GM18517 (cell line): ENCODE data around the gene RBM19.

Source experiments
- ATAC-seq: cut with Tn5 transposase; IDR thresholded peaks from one replicate; pipeline ENCODE4 v1.9.1; 2021; ENCODE audit warnings: mild to moderate bottlenecking, moderate library complexity; ENCODE audit not compliant: unreplicated experiment

Gene RBM19

DNA sequence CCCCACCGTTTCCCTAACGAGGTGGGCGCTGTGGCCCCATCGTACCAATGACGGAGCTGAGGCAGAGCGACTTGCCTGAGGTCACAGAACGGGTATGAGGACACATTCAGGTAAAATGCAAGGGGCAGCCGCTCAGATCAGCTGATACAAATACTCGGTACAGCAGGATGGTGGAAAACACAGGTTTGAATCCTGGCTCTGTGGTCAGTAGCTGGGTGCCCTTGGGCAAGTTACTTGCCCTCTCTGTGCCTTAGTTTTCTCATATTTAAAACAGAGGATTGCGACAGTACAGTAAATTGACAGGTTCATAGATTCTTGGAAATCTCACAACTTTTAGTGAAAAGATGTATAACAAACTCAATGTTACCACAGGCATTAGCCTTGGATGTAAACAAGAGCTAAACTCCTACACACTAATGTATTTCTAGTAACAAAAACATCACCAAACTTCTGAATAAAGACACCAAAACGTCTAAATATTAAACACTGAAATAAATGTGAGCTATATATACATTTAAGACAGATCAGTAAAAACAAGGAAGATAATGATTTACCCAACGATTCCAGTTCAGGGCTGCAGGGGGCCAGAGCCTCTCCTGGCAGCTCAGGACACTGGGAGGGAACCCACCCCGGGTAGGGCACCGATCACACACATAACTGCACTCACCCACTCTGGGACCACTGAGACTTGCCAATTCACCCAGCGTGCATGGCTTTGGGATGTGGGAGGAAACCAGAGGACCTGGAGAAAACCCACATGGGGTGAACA is 128.4 kb downstream of the RBM19 start:
- ATAC-seq = no peak

DNA sequence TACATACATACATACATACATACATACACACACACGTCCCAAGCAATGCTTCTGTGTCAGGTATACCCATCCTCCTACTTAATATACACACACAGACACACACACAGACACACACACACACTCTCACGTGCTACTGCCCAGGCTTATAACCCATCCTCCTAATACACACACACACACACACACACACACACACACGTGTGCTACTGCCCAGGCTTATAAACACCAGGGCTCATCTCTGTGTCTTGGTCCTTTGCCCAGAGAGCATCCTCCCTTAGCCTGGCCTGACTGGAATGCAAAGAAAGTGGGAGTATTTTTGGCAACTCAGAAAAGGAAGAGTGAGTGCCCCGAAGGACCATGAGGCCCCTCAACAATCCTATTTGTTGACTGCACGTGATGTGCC is 129.0 kb downstream of the RBM19 start:
- no peak for ATAC-seq

DNA sequence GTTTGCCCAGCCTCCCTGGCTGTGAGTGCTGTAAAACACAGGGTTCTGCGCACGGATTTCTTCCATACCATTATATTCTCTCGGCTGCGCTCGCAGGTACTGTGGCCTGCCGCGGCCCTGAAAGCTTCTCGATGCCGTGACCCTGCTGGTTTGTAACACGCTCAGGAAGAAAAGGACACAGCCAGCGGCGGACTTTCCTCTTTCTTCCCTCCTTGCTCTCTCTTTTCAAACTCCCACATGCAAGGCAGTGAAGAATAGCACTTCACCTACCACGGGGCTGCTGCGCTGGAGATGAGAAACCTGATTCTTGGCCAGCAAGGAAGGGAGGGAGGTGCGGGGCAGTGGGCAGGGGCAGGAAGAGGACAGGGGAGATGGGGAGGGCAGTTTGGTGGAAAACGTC is 130.2 kb downstream of the RBM19 start:
- ATAC-seq = no peak

DNA sequence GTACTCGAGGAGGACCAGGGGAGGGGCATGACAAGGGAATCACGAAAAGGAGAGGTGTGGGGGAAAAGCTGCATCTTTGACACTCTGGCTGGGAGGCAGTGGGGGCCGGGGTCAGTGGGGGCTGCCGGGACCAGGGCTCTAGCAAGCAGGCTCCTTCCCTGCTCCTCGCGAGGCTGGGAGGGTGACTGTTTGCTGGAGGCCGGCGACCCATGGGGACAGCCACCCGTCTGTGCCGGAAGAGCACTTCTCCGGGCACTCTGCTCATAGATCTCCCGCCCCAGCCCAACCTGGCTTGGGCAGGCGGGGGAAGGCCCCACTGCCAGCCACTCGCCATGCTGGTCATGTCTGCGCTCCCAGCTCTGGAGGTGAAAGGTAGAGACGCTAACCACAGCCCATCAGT is 130.7 kb downstream of the RBM19 start:
- ATAC-seq = no peak

DNA sequence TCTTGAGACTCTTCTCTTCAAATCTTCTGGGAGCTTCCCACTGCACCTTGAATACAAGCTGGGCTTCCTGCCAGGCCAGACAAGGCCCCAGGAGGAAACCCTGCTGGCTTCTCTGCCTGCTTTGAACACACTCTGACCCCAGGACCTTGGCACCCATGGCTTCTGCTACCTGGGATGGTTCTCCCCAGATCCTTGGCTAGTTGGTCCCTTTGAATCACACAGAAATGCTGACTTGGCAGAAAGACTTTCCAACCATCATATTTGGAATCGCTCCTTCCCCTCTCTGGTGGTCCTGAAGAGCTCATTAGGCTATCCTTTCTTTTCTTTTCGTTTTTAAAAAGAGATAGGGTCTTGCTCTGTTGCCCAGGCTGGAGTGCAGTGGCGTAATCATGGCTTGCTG is 132.7 kb downstream of the RBM19 start:
- ATAC-seq = no peak

DNA sequence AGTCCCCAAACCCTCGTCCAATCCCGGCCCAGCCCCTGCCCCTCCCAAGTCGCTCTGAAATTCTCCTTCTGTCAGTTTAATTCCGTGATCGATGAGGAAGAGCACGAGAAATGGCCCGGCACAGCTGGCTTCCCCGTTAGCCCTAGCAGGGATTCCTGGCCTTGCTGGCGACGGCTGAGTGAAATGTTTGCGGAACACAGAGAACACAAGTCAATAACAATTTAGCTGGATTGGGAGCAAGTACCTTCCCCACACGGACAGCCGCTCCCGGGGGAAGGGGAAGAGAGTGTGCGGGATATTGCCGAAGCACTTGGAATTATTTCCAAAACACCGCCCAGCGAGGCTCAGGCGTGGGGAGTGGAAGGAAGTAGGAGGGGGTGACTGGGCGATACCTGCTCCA is 134.6 kb downstream of the RBM19 start:
- no peak for ATAC-seq

DNA sequence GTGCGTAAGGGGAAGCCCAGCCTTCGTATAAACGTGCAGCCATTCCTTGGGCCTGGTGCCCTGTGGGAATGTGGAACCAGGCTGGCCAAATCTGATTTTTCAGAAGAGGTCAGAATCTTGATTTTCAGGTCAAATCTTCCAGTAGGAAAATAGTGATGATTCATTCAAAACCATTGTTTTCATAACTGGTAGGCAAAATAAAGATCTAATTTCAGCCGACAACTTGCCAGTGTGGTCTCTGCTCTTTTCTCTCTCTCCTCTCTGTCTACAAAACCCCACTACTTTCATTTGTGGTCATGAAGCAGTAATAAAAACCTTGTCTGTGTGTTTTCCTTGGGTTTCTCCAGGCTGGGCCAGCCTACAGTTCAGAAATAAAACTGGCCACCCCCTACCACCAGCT is 135.1 kb downstream of the RBM19 start:
- no peak for ATAC-seq

DNA sequence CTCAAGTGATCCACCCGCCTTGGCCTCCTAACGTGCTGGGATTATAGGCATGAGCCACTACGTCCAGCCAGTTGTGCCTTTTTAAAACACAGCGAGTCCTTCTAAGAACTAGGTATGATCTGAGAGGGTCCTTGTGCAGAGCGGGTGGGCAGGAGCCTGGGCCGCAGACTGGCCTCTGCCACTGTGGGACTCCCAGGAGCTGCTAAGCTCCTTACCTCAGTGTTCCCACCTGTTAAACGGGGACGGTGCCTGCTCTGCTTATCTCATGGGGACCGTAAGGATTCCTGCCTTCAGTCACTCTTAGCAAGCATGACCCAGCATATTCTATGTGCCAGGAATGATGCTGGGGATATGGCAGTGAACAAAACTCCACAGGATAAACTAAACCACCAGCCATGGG is 136.9 kb downstream of the RBM19 start:
- no peak for ATAC-seq

DNA sequence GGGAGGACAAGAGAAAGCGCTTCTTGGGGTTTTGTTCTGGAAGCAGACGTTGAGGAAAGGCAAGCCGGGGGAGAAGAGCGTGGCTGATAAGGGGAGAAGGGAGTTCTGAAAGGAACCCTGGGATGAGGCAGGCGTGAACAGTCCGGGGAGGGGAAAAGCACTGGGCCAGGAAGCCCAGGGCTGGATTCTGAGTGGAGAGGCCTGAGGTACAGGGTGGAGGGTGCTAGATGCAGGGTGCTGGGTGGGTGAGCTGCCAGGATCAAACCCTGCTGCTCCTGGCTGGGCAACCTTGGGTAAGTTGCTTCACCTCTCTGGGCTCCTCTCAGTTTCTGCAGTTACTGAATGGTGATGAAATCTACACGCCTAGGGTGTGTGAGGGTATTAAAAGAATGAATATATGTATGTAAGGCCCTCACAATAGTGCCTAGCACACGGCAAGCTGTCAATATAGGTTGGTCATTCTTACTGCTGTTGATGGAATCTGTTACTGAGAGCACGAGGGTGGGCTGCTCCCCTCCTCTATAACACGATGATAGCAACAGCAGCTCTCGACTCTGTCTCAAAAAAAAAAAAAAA is 138.5 kb downstream of the RBM19 start:
- ATAC-seq = no peak

DNA sequence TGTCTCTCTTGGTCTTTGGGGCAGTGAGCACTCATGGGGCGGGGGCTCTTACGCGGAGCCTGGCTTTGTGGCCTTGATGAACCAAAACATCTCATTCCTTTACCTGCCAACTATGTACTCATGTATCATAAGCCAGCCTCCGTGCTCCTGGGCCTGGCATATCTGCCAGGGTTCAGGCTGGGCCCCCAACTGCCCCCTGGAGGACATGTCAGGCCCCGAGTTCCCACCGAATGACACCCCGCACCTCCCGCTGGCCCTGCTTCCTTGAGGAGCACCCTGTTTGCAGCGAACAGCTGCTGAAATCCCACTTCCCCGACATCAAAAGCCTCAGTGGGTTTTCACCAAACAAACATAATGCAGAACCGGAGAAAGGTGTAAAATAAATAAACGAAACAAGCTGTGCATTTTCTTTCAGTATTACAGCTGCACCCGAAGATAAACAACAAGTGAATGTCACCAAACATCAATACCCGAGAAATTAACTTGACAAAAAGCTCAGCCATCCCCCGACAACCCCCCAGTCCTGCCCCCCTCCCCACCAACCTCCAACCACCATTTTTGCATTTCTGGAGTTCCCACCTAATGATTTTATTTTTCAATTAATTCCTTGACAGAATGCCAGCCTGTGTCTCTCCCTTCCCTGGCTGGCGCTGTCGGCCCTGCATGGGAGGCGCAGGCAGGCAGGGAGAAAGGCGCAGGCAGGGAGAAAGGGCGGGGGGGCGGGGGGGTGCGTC is 139.2 kb downstream of the RBM19 start:
- no peak for ATAC-seq

DNA sequence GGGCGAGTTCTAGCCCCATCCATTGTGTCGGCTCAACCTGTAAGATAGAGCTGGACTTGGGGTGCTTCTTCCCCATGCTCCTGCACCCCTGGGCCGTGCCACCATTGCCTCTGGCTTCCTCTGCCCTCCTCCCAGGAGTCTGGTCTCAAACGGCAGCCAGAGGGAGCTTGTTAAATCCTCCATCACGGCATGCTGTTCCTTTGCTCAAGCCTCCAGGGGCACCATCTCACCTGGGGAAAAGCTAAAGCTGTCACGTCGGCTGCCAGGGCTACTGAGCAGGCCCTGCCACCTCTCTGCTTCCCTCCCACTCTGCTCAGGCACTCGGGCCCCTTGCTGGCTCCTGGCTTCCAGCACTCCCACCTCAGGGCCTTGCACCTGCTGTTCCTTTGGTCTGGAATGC is 140.4 kb downstream of the RBM19 start:
- ATAC-seq = no peak

DNA sequence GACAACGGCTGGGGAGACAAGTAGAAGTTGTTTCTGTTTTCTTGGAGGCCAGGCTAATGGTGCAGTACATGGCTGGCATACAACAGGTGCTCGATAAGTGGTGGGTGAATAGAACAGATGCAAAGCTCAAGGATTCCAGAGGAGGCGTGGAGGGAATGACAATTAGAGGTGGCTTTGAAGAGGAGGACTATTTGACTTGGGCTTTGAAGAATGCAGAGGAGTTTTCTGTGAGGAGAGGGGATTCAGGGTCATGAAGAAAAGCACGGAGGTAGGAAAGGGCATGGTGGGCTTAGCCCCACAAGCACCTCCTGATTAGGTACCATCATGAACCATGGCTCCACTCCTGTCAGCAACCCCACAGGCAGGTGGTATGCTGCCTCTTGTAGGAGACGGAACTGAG is 142.3 kb downstream of the RBM19 start:
- no peak for ATAC-seq

DNA sequence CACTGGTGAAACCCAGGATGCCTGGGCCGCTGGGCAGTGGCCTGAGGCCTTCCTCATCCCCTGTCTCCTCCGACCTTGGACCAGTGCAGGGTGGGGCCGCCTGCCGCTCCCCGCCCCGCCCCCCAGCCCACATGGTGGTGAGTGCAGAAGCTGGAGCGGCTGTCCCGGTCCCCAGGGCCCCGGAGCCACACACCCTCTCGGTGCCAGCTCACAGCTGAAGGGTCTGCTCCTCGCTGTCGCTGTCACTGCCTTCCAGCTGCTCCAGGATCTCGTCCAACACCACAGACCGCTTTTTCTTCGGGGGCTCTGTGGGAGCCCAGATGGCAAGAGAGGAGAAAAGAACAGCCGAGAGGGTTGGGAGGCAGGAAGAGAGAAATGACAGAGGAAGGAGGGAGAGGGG is 143.1 kb downstream of the RBM19 start:
- no peak for ATAC-seq

DNA sequence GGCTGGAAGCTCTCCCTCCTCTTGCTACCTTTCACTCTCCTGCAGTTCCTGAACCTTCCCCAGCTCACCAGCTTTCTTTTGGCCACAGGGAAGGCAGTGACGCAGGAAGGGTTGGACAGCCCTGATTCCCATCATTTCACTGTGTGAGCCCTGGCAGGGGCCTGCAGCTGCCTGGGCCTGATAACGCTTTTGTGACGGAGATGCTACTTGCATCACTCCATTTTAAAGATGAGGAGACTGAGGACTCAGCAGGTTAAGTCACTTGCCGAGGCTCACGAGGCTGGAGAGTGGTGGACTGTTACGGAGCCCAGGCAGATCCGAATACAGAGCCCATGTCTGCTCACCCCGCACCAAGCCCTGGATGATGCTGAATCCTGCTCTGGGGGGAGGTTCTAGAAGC is 145.3 kb downstream of the RBM19 start:
- no peak for ATAC-seq

DNA sequence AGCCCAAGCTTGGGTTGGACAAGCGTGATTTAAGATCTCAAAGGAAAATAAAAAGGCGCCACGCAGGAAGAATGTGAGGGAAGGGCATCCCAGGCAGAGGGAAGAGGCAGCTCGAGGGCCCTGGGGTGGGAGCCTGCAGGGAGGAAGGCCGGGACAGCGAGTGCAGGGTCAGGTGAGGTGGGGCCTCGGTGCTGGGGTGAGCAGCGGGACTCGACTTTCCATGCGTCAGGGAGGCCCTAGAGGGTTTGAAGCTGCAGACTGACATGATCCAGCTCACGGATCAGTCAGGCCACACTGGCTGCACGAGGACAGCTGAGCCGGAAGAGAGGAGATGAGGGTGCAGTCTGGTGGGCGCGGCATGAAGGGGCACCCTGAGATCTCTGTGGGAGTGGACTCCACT is 145.8 kb downstream of the RBM19 start:
- ATAC-seq = no peak

DNA sequence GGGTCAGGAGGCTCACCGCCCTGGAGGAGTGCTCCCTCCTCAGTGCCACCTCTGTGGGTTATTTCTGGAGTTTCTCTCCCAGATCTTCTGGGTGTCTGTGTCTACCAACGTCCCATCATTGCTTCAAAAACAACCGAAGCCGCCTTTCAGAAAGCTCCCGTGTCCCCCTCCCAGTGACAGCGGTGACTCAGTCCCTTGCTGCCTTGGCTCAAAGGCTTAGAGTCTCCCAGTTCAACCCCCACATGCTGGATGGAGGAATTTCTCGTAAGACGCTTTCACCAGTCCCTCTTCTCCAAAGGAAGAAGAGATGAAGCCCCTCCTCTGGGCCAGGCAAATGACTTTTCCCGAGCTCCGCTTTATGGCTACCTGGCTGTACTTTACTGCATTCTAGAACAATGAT is 146.6 kb downstream of the RBM19 start:
- no peak for ATAC-seq

DNA sequence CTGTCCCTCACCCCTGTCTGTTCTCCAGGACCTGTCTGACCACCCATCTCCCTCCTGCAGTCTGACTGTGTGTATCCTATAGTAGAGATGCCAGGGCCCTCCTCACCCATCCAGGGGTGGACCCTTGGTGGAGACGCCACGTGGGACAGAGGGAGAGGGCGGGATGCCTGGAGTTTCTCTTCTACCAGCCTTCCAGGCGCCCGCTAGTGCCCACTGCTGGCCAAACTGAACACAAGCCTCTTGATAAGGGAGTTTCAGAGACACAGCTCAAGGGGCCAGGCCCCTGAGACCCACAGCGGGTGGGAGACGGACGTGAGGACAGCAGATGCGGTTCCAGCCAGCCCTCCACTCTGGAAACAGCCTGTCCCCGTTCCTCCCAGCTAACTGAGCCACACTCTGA is 147.3 kb downstream of the RBM19 start:
- no peak for ATAC-seq

DNA sequence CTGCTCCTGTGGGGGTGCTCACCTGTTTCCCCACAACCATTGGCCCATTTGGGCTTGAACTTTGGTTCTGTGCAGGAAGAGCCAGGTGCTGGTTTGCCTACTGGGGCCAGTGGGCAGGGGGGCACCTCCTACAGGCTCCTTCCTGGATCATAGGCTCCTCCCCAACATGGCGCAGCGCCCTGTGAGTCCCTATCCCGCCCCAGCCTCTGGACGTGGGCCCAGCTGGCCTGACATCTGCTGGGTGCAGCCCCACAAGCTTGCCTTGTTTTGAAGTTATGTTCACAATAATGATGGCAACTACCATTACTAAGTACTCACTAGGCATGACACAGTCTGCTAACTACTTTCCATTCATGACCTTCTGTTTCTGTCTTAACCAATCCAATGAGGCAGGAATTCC is 147.8 kb downstream of the RBM19 start:
- no peak for ATAC-seq

DNA sequence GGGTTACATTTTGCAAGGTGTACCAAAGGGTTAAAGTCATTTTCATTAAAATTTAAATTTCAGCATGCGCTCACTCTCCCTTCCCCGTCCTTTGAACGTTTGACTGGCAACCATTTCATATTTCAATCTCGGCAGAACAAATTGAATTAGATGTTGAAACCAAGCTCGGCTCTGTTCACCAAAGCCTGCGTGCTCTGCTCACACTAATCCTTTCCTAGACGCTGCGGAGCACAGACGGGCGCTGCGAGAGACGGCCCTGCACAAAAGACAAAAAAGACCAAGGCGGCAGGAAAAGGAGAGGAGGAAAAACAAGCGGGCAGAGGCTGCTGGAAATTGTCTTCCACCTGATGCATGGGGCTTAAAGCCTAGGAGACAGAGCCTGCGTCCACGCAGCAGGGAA is 149.3 kb downstream of the RBM19 start:
- ATAC-seq = no peak

DNA sequence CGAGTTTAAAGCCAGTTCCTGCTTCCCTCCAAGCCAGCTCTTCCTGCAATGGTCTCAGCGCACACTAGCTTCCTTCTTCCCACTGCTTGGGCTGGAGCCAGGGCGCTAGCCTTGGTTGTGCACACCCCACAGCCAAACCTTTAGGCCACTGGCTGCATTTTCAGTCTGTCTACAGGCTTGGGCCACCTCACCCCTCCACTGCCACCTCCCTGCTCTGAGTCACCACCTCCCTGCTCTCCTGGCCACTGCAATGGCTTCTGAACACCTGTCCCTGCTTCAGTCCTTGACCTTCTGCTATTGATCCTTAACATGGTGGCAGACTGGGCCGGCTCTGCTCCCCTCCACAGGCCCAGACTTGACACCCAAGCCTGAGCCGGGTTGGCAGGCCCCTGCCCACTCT is 151.1 kb downstream of the RBM19 start:
- no peak for ATAC-seq

DNA sequence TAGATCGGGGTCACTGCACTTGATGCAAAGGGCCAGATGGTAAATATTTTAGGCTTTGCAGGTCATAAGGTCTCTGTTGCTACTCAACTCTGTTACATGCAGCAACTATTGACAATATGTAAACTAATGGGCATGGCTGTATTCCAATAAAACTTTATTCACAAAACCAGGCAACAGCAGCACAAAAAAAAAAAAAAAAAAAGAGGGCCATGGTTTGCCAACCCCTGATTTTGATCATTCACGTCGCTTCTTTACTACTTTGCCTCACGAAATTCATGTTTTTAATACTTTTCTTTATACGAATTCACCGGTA is 152.9 kb downstream of the RBM19 start:
- ATAC-seq = no peak

DNA sequence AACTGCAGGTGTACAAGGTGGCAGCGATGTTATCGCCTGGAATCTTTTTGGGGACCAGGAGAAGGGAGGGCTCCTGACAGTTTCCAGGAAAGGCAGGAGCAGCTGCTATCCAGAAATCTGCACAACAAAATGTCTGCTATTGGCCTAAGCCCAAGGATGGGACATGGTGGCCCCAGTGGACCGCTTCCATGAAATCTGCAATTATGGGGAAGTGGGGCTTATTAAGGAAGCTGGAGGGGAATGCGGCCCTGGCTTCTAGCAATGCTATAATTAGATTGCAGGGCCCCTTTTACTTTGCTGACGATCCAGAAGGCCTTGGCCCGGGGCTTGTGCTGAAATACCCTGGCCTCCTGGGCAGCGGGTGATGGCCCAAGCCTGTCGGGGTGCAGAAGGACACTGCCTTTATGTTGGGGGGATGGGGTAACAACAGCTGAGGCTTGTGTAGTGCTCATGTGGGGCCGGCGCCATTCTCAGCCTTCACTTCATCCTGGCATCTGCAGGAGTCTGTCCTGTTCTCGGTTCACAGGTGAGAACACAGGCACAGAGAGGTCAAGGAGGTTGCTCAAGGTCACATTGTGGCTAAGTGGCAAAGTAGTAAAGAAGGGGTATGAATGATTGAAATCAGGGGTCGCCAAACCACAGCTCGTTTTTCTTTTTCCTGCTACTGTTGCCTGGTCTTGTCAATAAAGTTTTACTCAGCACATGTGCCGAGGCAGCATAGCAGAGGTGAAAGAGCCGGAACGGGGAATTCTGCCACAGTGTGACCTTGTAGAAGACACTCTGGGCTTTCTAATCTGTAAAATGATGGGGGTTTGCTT is 153.5 kb downstream of the RBM19 start:
- no peak for ATAC-seq
